GM18505 (cell line): Measurements from ENCODE around the gene SEC14L1.

Source experiments
- ATAC-seq: cut with Tn5 transposase; IDR thresholded peaks from one replicate; pipeline ENCODE4 v1.9.1; 2021; ENCODE audit not compliant: unreplicated experiment
- POLR2A ChIP-seq: IDR thresholded peaks from 4 replicates; pipeline ENCODE4 v1.6.1; 2011; ENCODE audit warnings: borderline replicate concordance; ENCODE audit not compliant: insufficient read depth, insufficient read length; ENCODE audit errors: extremely low read depth

Gene SEC14L1

GRCh38 chr17:77140166-77140877 is 447 bp upstream of the SEC14L1 start:
- TF ChIP-seq POLR2A, result peak; percentile 68
- ATAC-seq, result peak; percentile 74

GRCh38 chr17:77141846-77142449 is 1.2 kb downstream of the SEC14L1 start:
- no peak for ATAC-seq
- TF ChIP-seq POLR2A, result no peak

- TF ChIP-seq POLR2A, result no peak
- ATAC-seq, result no peak
These were observed 1.9 kb downstream of the SEC14L1 start for GRCh38 chr17:77142689-77143088.

- TF ChIP-seq POLR2A, result no peak
- ATAC-seq, result no peak
These were observed 2.5 kb downstream of the SEC14L1 start for GRCh38 chr17:77143306-77143705.

GRCh38 chr17:77144227-77144626 is 3.5 kb downstream of the SEC14L1 start:
- no peak for ATAC-seq
- no peak for TF ChIP-seq POLR2A

- no peak for ATAC-seq
- TF ChIP-seq POLR2A, result no peak
These were observed 4.4 kb downstream of the SEC14L1 start for GRCh38 chr17:77145224-77145611.

- ATAC-seq, result no peak
- TF ChIP-seq POLR2A, result no peak
These were observed 5.0 kb downstream of the SEC14L1 start for GRCh38 chr17:77145612-77146245.

- TF ChIP-seq POLR2A, result no peak
- ATAC-seq, result no peak
These were observed 5.5 kb downstream of the SEC14L1 start for GRCh38 chr17:77146246-77146632.

GRCh38 chr17:77146882-77147281 is 6.1 kb downstream of the SEC14L1 start:
- peak; percentile 68 for TF ChIP-seq POLR2A
- peak; percentile 26 for ATAC-seq

- no peak for TF ChIP-seq POLR2A
- ATAC-seq, result peak; percentile 41
These were observed 6.6 kb downstream of the SEC14L1 start for GRCh38 chr17:77147357-77147801.

- no peak for TF ChIP-seq POLR2A
- ATAC-seq, result no peak
These were observed 7.5 kb downstream of the SEC14L1 start for GRCh38 chr17:77148077-77148939.

- no peak for TF ChIP-seq POLR2A
- ATAC-seq, result no peak
These were observed 8.3 kb downstream of the SEC14L1 start for GRCh38 chr17:77148940-77149510.

- no peak for TF ChIP-seq POLR2A
- no peak for ATAC-seq
These were observed 9.4 kb downstream of the SEC14L1 start for GRCh38 chr17:77150196-77150595.
